Stomach smooth muscle (tissue), 2 donors: ENCODE measurements around the gene NSF.
"Not testable (repeated sequence)": the region's sequence is repeated elsewhere in the genome, so short reads cannot be mapped to it uniquely, and the experiment has no call there.

Experiments
- H3K27ac ChIP-seq: one replicate; pipeline ENCODE4 v1.7.0; 2013; ENCODE audit warnings: mild to moderate bottlenecking, low read length, inconsistent platforms
- H3K27me3 ChIP-seq, 2 donors: one replicate each; pipeline ENCODE4 v1.7.0; 2013; ENCODE audit warnings: low read length in 2 of 2; ENCODE audit not compliant: insufficient read depth in 2 of 2, control insufficient read depth in 1 of 2
- H3K36me3 ChIP-seq, 2 donors: one replicate each; pipeline ENCODE4 v1.7.0; 2013; ENCODE audit warnings: low read length in 2 of 2; ENCODE audit not compliant: control insufficient read depth in 2 of 2, insufficient read depth in 2 of 2
- H3K4me1 ChIP-seq: one replicate; pipeline ENCODE4 v1.7.0; 2013; ENCODE audit warnings: low read length; ENCODE audit not compliant: control insufficient read depth, insufficient read depth
- H3K4me3 ChIP-seq, 2 donors: one replicate each; pipeline ENCODE4 v1.7.0; 2013; ENCODE audit warnings: low read length in 2 of 2
- H3K9ac ChIP-seq, 2 donors: one replicate each; pipeline ENCODE4 v1.7.0; 2013; ENCODE audit warnings: low read length in 2 of 2, mild to moderate bottlenecking in 1 of 2
- H3K9me3 ChIP-seq, 2 donors: one replicate each; pipeline ENCODE4 v1.7.0; 2013; ENCODE audit warnings: low read length in 2 of 2; ENCODE audit not compliant: control insufficient read depth in 2 of 2
- donor health status: healthy.
- donor health status: Pancreatic carcinoma.

The NSF gene

GRCh38 chr17:46663552-46663951 is 73.1 kb downstream of the NSF start:
- H3K36me3 ChIP-seq, H3K4me1 ChIP-seq, H3K4me3 ChIP-seq, H3K9me3 ChIP-seq, H3K9ac ChIP-seq, H3K27ac ChIP-seq, H3K27me3 ChIP-seq: not testable (repeated sequence)

DNA sequence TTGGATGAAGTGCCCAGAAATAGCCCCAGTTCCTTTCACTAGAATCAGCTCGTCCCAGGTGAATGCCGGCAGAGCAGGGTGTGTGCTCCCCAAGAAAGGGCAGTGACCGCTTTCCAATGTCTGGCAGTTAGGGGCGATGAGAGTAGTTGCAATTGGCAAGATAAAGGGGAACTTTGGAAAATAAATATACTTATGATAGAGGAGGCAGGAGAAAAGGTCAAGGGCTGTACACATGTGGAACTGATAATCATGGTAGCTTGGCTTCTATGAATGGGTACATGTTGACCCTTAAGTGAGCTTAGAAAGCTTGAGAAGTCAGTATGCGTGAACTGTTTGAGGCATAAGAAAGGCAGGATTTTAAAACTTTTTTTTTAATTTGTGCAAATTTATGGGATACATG is 75.5 kb downstream of the NSF start:
- not testable (repeated sequence) for H3K9ac ChIP-seq, H3K4me1 ChIP-seq, H3K4me3 ChIP-seq, H3K9me3 ChIP-seq, H3K27me3 ChIP-seq, H3K27ac ChIP-seq, H3K36me3 ChIP-seq

DNA sequence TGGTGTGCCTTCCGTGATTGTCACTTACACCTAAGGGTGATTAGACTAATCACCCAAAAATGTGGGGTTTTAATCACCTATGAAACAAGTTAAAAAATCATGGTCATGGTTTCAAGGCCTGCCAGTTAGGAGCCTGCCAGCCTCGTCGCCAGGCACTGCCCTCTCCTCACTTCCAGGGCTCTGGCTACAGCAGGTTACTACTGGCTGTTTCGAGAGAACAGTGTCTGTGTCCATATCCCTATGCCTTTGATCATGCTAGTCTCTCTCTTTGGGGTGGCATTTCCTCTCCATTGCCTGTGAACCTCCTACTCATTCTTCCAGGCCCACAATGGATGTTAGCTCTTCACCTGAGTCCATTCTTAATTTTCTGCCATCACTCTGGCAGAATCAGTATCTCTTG is 80.3 kb downstream of the NSF start:
- not testable (repeated sequence) for H3K36me3 ChIP-seq, H3K4me1 ChIP-seq, H3K27ac ChIP-seq, H3K27me3 ChIP-seq, H3K4me3 ChIP-seq, H3K9ac ChIP-seq, H3K9me3 ChIP-seq

GRCh38 chr17:46672777-46673176 is 82.3 kb downstream of the NSF start:
- H3K27me3 ChIP-seq, H3K4me1 ChIP-seq, H3K9me3 ChIP-seq, H3K36me3 ChIP-seq, H3K4me3 ChIP-seq, H3K9ac ChIP-seq, H3K27ac ChIP-seq: not testable (repeated sequence)

- not testable (repeated sequence) for H3K4me3 ChIP-seq, H3K9ac ChIP-seq, H3K9me3 ChIP-seq, H3K27ac ChIP-seq, H3K27me3 ChIP-seq, H3K36me3 ChIP-seq, H3K4me1 ChIP-seq
Observed at GRCh38 chr17:46677819-46678218, 87.3 kb downstream of the NSF start.

GRCh38 chr17:46683653-46684052 is 93.2 kb downstream of the NSF start:
- H3K9ac ChIP-seq, H3K27ac ChIP-seq, H3K27me3 ChIP-seq, H3K9me3 ChIP-seq, H3K4me1 ChIP-seq, H3K4me3 ChIP-seq, H3K36me3 ChIP-seq: not testable (repeated sequence)

DNA sequence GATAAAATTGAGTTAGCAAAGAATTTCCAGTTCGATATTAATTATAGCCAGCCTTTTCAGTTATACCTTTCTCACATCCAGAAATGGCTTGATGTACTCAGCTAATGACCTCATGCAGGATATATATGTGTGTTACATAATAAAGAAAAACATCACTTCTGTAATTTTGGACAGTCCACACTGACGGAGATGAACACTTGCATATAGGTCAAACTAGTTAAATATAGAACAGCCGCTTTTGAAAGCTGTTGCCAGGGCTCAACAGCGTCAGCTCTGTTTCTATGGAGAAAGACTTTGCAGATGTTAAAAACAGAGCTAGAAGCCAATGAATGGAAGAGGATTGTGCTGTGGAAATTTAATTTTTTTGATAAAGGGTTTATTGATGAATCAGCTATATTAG is 94.8 kb downstream of the NSF start:
- not testable (repeated sequence) for H3K9ac ChIP-seq, H3K27me3 ChIP-seq, H3K4me3 ChIP-seq, H3K4me1 ChIP-seq, H3K9me3 ChIP-seq, H3K36me3 ChIP-seq, H3K27ac ChIP-seq

- H3K36me3 ChIP-seq, H3K27me3 ChIP-seq, H3K27ac ChIP-seq, H3K9ac ChIP-seq, H3K4me1 ChIP-seq, H3K4me3 ChIP-seq, H3K9me3 ChIP-seq: not testable (repeated sequence)
Observed at GRCh38 chr17:46692196-46692595, 101.7 kb downstream of the NSF start.

DNA sequence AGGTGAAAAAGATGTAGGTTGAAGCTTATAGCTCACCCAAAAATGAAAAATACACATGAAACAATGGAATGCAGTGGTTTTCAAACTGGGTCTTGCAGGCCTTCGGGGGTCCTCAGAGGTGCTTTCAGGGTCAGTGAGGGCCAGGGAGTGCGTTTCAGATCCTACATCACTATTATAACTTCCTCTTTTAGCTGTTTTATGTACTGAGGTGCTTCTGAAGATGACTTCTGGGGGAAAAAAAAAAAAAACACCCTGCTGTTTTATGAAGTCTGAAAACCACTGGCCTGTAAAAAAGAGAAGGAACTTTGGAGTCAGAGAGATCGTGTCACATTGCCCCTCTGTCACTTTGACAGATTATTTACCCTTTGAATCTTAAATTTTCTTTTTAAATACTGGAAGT is 102.8 kb downstream of the NSF start:
- not testable (repeated sequence) for H3K9ac ChIP-seq, H3K36me3 ChIP-seq, H3K4me3 ChIP-seq

DNA sequence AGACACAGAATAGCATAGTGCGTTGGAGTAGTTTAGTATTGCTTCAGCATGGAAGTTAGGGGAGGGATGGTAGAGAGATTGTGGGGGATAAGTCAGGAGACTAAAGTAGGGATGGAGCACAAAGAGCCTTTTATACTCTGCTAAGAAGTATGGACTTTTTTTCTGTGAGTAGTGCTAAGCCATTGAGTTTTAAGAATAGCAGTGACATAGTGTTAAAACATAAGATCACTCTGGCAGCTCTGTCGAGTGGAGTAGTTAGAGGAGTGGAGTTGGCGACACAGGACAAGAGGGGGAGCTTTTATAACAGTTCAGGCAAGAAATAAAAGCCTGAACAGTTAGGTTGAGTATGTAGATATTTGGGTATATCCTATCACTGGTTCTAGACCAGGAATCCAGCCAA is 106.1 kb downstream of the NSF start:
- not testable (repeated sequence) for H3K9me3 ChIP-seq, H3K36me3 ChIP-seq, H3K27me3 ChIP-seq, H3K9ac ChIP-seq, H3K4me3 ChIP-seq, H3K27ac ChIP-seq, H3K4me1 ChIP-seq

More for the DNA sequence above, 102.8 kb downstream of the NSF start:
- H3K27ac ChIP-seq, H3K4me1 ChIP-seq, H3K27me3 ChIP-seq, H3K9me3 ChIP-seq: not testable (repeated sequence)

DNA sequence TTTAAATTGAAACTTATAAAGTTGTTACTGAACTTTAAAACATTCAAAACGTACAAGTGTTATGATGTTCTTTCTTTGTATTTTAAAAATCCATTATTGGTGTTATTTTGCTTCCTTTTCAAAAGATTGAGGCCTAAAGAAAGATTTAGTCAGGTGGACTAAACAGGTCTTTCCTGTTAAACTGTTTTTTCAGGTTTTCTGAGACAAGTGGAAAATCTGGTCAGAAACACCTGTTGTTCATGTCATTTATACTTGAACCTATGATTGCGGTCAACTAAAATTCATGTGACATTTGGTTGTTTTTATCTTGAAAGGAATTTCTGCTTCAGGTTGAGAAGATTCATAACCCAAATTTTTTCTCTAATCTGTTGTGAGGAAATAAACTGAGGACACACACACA is 108.5 kb downstream of the NSF start:
- not testable (repeated sequence) for H3K4me1 ChIP-seq, H3K9me3 ChIP-seq, H3K27me3 ChIP-seq, H3K9ac ChIP-seq, H3K27ac ChIP-seq, H3K36me3 ChIP-seq, H3K4me3 ChIP-seq

- H3K9ac ChIP-seq: no peak overlapping the region
- no peak overlapping the region for H3K27ac ChIP-seq
Observed at GRCh38 chr17:46717999-46718398, 127.5 kb downstream of the NSF start.

More at GRCh38 chr17:46717999-46718398, 127.5 kb downstream of the NSF start:
- Histone ChIP-seq H3K4me1 (no peaks in the 10 kb centered on the region), H3K4me3 (no peak overlapping the region), H3K27me3 (no peaks in the 10 kb centered on the region), H3K9me3 (no peaks in the 10 kb centered on the region), H3K36me3 (peaks cover 8 to 9% of the 10 kb centered on the region in 2 donors)
